ENCODE results near the gene SLC27A2. TPM values are rescaled to one million over a fixed set of nuclear protein-coding genes. Genes with fewer than 3 reads are reported as not detected.
"Not testable (repeated sequence)": the region's sequence is repeated elsewhere in the genome, so short reads cannot be mapped to it uniquely, and the experiment has no call there.

Gene SLC27A2
- total RNA-seq, 8 experiments from 2014 or later = 0.20 to 3.6 (median 1.6) TPM; not detected in 2

DNA sequence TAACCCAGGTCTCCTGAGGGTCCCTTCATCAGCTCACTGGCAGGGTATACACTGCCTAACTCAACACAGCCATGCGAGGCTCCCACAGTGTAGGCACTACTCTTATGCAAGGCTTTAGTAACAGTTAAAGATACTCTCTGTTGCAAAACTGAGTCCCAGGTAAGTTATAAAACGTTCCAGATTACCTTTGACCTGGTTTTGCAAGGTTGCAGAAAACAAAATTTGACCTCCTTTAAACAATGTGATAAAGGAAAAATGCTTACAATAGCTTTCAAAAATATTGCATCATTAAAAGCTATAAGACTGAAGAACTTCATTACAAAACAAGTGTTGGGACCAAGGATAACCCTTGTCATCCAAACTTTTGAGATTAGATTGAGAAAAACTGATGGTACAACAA lies 5.5 kb downstream of the SLC27A2 start:
- H3K27ac ChIP-seq = no peak overlapping the region

GRCh38 chr15:50187997-50188396 lies 6.0 kb downstream of the SLC27A2 start:
- Histone ChIP-seq H3K4me1 (replicated peaks in 1 of 2) (no peaks in the 10 kb centered on the region), H3K27ac (no peak overlapping the region), H3K4me3 (no peak overlapping the region)
- in situ Hi-C loops (cut with MboI; ENCODE audit: low pct_unique_long_range_greater_than_20kb in 2 of 9, low sequenced_read_pairs in 9 of 9, unreplicated experiment in 9 of 9) = no loop called here
- WGBS, 10 experiments = 37 to 100% (median 89%) methylated on average over 1 to 2 of the region's 2 CpGs; no CpG with 5 or more reads in 1 of the 10 experiments
- no peak for ATAC-seq (replicated peaks in 6 of 8)

More for the DNA sequence above, 5.5 kb downstream of the SLC27A2 start:
- no peak for ATAC-seq (replicated peaks in 6 of 8)
- 20 to 80% (median 60%) methylated on average over 1 to 2 of the region's 2 CpGs; no CpG with 5 or more reads in 1 of the 10 experiments for WGBS, 10 experiments
- Histone ChIP-seq H3K4me1 (replicated peaks in 1 of 2) (peaks cover 0 to 2% of the 10 kb centered on the region in 2 donors), H3K4me3 (no peak overlapping the region)
- in situ Hi-C loops (cut with MboI; ENCODE audit: low pct_unique_long_range_greater_than_20kb in 2 of 9, low sequenced_read_pairs in 9 of 9, unreplicated experiment in 9 of 9) = no loop called here

- H3K4me1 ChIP-seq (replicated peaks in 1 of 2); H3K4me3 ChIP-seq; H3K27ac ChIP-seq; ATAC-seq (replicated peaks in 6 of 8); in situ Hi-C loops (cut with MboI; ENCODE audit: low pct_unique_long_range_greater_than_20kb in 2 of 9, low sequenced_read_pairs in 9 of 9, unreplicated experiment in 9 of 9): not testable (repeated sequence)
- 64 to 96% (median 90%) methylated on average over 2 to 5 of the region's 5 CpGs; no CpG with 5 or more reads in 6 of the 10 experiments for WGBS, 10 experiments
These were observed 6.8 kb downstream of the SLC27A2 start for GRCh38 chr15:50188793-50189192.

- in situ Hi-C loops (cut with MboI; ENCODE audit: low pct_unique_long_range_greater_than_20kb in 2 of 9, low sequenced_read_pairs in 9 of 9, unreplicated experiment in 9 of 9) = no loop called here
- Histone ChIP-seq H3K4me1 (replicated peaks in 1 of 2) (no peaks in the 10 kb centered on the region), H3K4me3 (no peak overlapping the region), H3K27ac (no peak overlapping the region)
- no peak for ATAC-seq (replicated peaks in 6 of 8)
These were observed 7.6 kb downstream of the SLC27A2 start for GRCh38 chr15:50189633-50190032.

DNA sequence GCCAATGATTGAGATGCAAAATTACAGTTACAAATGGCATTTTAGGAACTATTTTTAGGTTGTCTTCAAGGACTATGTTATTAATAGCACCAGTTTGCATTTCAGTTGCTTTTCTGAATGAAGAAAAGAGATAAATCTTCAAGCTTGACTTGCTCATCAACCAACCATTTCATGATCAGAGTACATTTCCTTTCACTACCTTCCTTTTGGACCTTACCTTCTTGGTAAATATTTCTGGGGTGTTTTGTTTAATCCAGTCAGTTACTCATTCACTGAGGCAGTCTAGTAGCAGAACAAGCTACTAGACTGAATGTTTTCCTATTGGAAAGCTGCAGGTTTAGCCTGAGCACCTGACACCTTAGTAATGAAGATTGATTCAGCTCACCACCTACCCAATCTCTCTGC lies 8.2 kb downstream of the SLC27A2 start:
- in situ Hi-C loops (cut with MboI; ENCODE audit: low pct_unique_long_range_greater_than_20kb in 2 of 9, low sequenced_read_pairs in 9 of 9, unreplicated experiment in 9 of 9) = no loop called here
- Histone ChIP-seq H3K4me3 (no peak overlapping the region), H3K4me1 (replicated peaks in 1 of 2) (no peaks in the 10 kb centered on the region), H3K27ac (no peak overlapping the region)
- ATAC-seq (replicated peaks in 6 of 8) = no peak

GRCh38 chr15:50190723-50191122 lies 8.7 kb downstream of the SLC27A2 start:
- no peak for ATAC-seq (replicated peaks in 6 of 8)
- Histone ChIP-seq H3K4me3 (no peak overlapping the region), H3K27ac (no peak overlapping the region), H3K4me1 (replicated peaks in 1 of 2) (no peaks in the 10 kb centered on the region)
- in situ Hi-C loops (cut with MboI; ENCODE audit: low pct_unique_long_range_greater_than_20kb in 2 of 9, low sequenced_read_pairs in 9 of 9, unreplicated experiment in 9 of 9) = no loop called here
- WGBS, 10 experiments = 0 to 100% (median 70%) methylated on average over 1 of the region's 1 CpG; no CpG with 5 or more reads in 2 of the 10 experiments

DNA sequence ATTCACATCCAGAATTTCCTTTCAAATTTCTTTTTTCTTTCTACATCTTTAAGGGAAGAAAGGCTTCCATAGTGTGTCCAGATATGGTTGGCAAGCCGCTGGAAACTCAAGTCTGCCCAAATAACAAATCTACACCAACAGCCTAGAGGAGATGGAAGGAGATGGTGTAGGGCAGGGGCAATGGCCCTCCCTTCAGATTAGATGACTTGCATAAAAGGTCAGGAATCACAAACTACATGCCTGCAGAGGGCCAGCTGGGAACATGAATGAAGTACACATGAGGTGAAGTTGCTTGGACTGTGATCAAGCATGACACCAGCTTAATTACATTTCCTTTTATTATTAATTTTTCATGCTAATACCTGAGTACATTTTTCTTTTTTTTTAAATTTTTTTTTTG lies 10.2 kb downstream of the SLC27A2 start:
- in situ Hi-C loops (cut with MboI; ENCODE audit: low pct_unique_long_range_greater_than_20kb in 2 of 9, low sequenced_read_pairs in 9 of 9, unreplicated experiment in 9 of 9) = no loop called here

DNA sequence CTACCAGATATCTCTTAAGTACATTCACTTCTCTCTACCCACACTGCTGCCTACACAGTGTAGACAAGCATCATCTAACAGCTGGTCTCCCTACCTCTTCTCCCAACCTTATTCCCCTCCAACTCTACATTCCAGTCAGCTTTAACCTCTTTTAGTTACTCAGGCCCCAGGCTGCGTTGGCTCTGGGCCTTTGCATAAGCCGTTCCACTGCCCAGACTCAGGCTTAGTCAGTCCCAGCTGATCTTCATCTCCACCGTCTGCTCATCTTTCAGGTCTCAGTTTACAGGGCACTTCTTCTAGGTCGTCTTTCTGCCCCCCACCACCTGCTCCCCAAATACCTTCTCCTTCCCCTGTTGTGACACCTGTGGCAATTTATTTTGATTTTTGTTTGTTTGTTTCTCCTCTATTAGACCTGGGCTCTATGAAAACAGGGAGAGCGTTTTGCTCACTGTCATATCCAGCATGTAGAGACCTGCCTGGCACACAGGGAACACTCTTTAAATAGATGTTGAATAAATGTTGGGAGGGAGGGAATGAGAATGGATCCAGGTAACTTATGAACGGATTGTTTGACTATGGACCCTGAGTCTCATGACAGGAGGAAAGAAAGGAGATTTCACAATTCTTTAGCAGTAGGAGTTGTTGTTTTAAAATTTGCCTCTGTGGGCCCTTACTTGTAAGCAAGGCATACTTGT lies 11.1 kb downstream of the SLC27A2 start:
- peak in 3 of 8 experiments; percentile 77 to 95 (median 81) for ATAC-seq (replicated peaks in 6 of 8)
- 14 to 100% (median 88%) methylated on average over 2 to 5 of the region's 6 CpGs; no CpG with 5 or more reads in 1 of the 10 experiments for WGBS, 10 experiments
- no peak overlapping the region for H3K27ac ChIP-seq
- no peak overlapping the region for H3K4me3 ChIP-seq
- in situ Hi-C loops (cut with MboI; ENCODE audit: low pct_unique_long_range_greater_than_20kb in 2 of 9, low sequenced_read_pairs in 9 of 9, unreplicated experiment in 9 of 9) = no loop called here
- no peaks in the 10 kb centered on the region for H3K4me1 ChIP-seq (replicated peaks in 1 of 2)

More for the DNA sequence above, 10.2 kb downstream of the SLC27A2 start:
- ATAC-seq (replicated peaks in 6 of 8) = no peak
- WGBS, 10 experiments = 0 to 100% (median 64%) methylated on average over 1 of the region's 1 CpG; no CpG with 5 or more reads in 2 of the 10 experiments
- Histone ChIP-seq H3K4me1 (replicated peaks in 1 of 2) (no peaks in the 10 kb centered on the region), H3K4me3 (no peak overlapping the region), H3K27ac (no peak overlapping the region)

DNA sequence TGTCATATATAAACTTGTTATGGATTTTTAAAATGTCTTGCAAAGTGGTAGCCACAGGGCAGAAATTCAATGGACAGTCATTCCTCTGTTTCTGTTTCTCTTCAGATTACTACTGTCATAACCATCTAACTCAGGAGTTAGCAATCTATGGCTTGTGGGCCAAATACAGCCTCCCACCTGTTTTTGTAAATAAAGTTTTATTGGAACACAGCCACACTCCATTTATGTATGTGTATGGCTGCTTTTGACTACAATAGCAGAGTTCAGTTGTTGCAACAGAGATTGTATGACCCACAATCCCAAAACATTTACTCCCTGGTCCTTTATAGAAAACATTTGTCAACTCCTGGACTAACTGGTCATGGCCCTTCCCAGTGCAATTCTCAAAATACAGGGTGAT lies 20.0 kb downstream of the SLC27A2 start:
- in situ Hi-C loops (cut with MboI; ENCODE audit: low pct_unique_long_range_greater_than_20kb in 2 of 9, low sequenced_read_pairs in 9 of 9, unreplicated experiment in 9 of 9) = no loop called here
- Histone ChIP-seq H3K4me3 (no peak overlapping the region), H3K4me1 (replicated peaks in 1 of 2) (no peaks in the 10 kb centered on the region), H3K27ac (no peak overlapping the region)
- ATAC-seq (replicated peaks in 6 of 8) = no peak

DNA sequence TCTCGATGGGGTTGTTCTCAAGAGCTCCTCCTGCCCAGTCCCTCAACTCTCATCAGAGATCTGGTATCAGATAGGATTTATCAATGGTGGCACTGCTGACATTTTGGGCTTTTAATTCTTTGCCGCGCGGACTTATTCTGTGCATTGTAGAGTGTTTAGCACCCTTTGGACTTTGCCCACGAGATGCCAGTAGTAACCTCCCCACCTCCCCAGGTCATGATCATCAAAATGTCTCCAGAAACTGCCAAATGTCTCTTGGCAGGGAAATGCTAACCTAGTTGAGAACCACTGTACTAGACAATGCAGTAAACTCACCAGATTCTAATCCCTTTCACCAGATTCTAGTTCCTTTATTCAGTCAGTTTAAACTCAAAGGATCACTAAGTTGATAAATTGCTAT lies 24.0 kb downstream of the SLC27A2 start:
- in situ Hi-C loops (cut with MboI; ENCODE audit: low pct_unique_long_range_greater_than_20kb in 2 of 9, low sequenced_read_pairs in 9 of 9, unreplicated experiment in 9 of 9) = no loop called here
- 7 to 100% (median 80%) methylated on average over 1 to 4 of the region's 5 CpGs; no CpG with 5 or more reads in 4 of the 10 experiments for WGBS, 10 experiments

DNA sequence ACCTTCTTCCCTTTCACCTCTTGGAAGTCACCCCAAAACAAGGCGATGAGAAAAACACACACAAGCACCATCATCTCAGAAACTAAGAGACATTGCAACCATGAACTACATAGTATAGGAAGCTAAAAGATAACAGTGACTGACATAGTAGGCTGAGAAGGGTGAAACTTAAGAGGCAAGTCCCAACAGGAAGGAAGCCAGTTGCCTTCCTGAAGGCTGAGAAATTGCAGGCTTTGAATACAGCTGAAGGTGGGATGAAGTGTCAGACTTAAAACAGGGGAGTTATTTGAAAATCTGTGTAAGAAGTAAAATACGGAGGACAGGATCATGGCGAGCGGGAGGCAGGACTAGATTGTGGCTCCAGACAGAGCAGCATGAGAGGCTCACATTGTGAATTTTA lies 27.8 kb downstream of the SLC27A2 start:
- no peak overlapping the region for H3K4me3 ChIP-seq
- H3K27ac ChIP-seq = no peak overlapping the region
- in situ Hi-C loops (cut with MboI; ENCODE audit: low pct_unique_long_range_greater_than_20kb in 2 of 9, low sequenced_read_pairs in 9 of 9, unreplicated experiment in 9 of 9) = no loop called here
- H3K4me1 ChIP-seq (replicated peaks in 1 of 2) = no peaks in the 10 kb centered on the region
- 0 to 100% (median 78%) methylated on average over 1 to 4 of the region's 4 CpGs; no CpG with 5 or more reads in 1 of the 10 experiments for WGBS, 10 experiments
- ATAC-seq (replicated peaks in 6 of 8) = no peak

More for the DNA sequence above, 24.0 kb downstream of the SLC27A2 start:
- no peak for ATAC-seq (replicated peaks in 6 of 8)
- H3K4me1 ChIP-seq (replicated peaks in 1 of 2) = no peaks in the 10 kb centered on the region
- no peak overlapping the region for H3K4me3 ChIP-seq
- H3K27ac ChIP-seq = no peak overlapping the region

DNA sequence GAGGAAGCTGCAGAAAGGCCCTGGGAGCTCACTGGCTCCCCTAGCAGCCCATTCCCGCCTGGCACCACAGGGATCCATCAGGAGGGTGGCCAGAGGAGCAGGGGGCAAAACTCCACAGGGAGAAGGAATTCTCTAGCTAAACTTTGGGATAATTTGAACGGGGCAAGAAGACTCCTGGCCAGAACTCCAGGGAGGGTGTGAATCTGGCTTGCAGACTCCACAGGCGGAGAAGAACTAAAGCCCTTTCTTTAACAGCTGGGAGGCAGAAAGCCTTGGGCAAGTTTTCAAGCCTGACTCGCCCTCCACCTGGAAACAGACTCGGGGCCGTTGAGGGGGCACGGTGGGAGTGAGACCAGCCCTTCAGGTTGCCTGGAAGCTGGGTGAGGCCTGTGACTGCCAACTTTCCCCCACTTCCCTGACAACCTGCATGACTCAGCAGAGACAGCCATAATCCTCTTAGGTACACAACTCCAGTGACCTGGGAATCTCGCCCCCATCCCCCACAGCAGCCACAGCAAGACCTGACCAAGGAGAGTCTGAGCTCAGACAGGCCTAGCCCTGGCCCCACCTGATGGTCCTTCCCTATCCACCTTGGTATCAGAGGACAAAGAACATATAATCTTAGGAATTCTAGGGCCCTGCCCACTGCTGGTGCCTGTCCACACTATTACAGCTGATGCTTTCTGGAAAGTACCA lies 28.6 kb downstream of the SLC27A2 start:
- Histone ChIP-seq H3K4me1 (replicated peaks in 1 of 2) (no peaks in the 10 kb centered on the region), H3K4me3 (no peak overlapping the region), H3K27ac (no peak overlapping the region)
- 37 to 100% (median 86%) methylated on average over 1 to 7 of the region's 8 CpGs; no CpG with 5 or more reads in 4 of the 10 experiments for WGBS, 10 experiments
- in situ Hi-C loops (cut with MboI; ENCODE audit: low pct_unique_long_range_greater_than_20kb in 2 of 9, low sequenced_read_pairs in 9 of 9, unreplicated experiment in 9 of 9) = no loop called here
- peak in 1 of 8 experiments; percentile 40 for ATAC-seq (replicated peaks in 6 of 8)

DNA sequence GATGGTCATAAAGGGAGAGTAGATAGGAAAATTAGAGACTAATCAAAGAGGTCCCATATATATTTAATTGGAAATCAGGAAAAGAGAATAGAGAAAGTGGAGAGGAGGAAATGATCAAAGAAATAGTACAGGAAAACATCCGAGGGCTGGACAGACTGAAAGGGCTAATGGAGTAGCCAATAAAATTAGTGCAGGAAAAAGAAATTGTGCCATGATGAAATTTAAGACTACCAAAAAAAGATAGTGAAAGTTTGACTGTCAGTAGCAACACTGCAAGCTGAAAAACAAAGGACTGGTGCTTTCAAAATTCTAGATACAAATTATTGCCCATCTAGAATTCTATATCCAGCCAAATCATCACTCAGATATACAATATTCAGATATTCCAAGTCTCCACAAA lies 36.3 kb downstream of the SLC27A2 start:
- 0 to 100% (median 50%) methylated on average over 1 of the region's 1 CpG; no CpG with 5 or more reads in 1 of the 10 experiments for WGBS, 10 experiments
- no peak overlapping the region for H3K4me3 ChIP-seq
- no peak for ATAC-seq (replicated peaks in 6 of 8)
- no peak overlapping the region for H3K27ac ChIP-seq
- in situ Hi-C loops (cut with MboI; ENCODE audit: low pct_unique_long_range_greater_than_20kb in 2 of 9, low sequenced_read_pairs in 9 of 9, unreplicated experiment in 9 of 9) = no loop called here
- H3K4me1 ChIP-seq (replicated peaks in 1 of 2) = no peaks in the 10 kb centered on the region
